GM21529 (cell line): ENCODE measurements around the gene ULK1.

Experiments used
- ATAC-seq: cut with Tn5 transposase; IDR thresholded peaks from one replicate; pipeline ENCODE4 v1.9.1; 2021; ENCODE audit not compliant: unreplicated experiment

Gene ULK1

GRCh38 chr12:131918311-131919050 lies 24.1 kb downstream of the ULK1 start:
- ATAC-seq = no peak

GRCh38 chr12:131919051-131919347 lies 24.6 kb downstream of the ULK1 start:
- ATAC-seq = no peak

GRCh38 chr12:131919366-131920156 lies 25.1 kb downstream of the ULK1 start:
- no peak for ATAC-seq

- ATAC-seq = no peak
Observed at GRCh38 chr12:131920157-131920508, 25.7 kb downstream of the ULK1 start.

- no peak for ATAC-seq
Observed at GRCh38 chr12:131920902-131921840, 26.7 kb downstream of the ULK1 start.

GRCh38 chr12:131921866-131922769 lies 27.7 kb downstream of the ULK1 start:
- ATAC-seq = no peak

- ATAC-seq = no peak
Observed at GRCh38 chr12:131922772-131923171, 28.4 kb downstream of the ULK1 start.

GRCh38 chr12:131923260-131923659 lies 28.8 kb downstream of the ULK1 start:
- ATAC-seq = peak; percentile 75

GRCh38 chr12:131927110-131928079 lies 33.0 kb downstream of the ULK1 start:
- no peak for ATAC-seq

- ATAC-seq = no peak
Observed at GRCh38 chr12:131928080-131928710, 33.8 kb downstream of the ULK1 start.

- ATAC-seq = peak; percentile 58
Observed at GRCh38 chr12:131928711-131929580, 34.5 kb downstream of the ULK1 start, which contains the start of gene PUS1. PUS1 (plus strand) TSS chr12:131929276; CDS start chr12:131929723, 447 bp downstream.

- ATAC-seq = peak; percentile 20
Observed at GRCh38 chr12:131929581-131930456, 35.4 kb downstream of the ULK1 start.

GRCh38 chr12:131930510-131930909 lies 36.1 kb downstream of the ULK1 start:
- no peak for ATAC-seq

GRCh38 chr12:131933387-131933786 lies 39.0 kb downstream of the ULK1 start:
- ATAC-seq = no peak

GRCh38 chr12:131934535-131934934 lies 40.1 kb downstream of the ULK1 start:
- ATAC-seq = no peak

GRCh38 chr12:131938082-131938481 lies 43.7 kb downstream of the ULK1 start:
- no peak for ATAC-seq

GRCh38 chr12:131939007-131939406 lies 44.6 kb downstream of the ULK1 start:
- no peak for ATAC-seq
